ENCODE results near the gene MDM2. TPM values are rescaled to one million over a fixed set of nuclear protein-coding genes. Genes with fewer than 3 reads are reported as not detected.

MDM2 gene
- total RNA-seq, 4 donors from 2014 or later: 46.5 to 87.1 (median 67.9) TPM

DNA sequence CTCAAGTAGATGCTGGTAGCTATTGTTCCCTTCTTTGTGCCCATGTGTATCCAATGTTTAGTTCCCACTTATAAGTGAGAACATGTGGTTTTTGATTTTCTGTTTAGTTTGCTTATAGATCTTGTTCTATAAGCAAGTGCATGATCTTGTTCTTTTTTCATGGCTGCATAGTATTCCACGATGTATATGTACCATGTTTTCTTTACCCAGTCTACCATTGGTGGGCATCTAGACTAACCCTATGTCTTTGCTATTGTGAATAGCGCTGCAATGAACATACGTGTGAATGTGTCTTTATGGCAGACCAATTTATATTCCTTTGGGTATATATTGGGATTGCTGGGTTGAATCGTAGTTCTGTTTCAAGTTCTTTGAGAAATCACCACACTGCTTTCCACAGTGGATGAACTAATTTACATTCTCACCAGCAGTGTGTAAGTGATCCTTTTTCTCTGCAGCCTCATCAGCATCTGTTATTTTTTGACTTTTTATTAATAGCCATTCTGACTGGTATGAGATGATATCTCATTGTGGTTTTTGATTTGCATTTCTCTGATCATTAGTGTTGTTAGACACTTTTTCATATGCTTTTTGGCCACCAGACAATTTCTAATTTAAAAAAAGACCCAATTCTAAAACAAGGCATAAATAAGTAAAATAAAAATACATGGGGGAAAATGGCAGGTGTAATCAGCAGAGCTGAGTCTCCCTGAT, 74.4 kb downstream of the MDM2 start:
- DNase-seq: no peak
- peaks cover 0 to 4% (median 0%) of the 10 kb centered on the region in 3 donors for H3K4me1 ChIP-seq
- 94 to 99% methylated on average over 4 of the region's 4 CpGs for WGBS, 2 donors
- H3K4me3 ChIP-seq: no peak overlapping the region
- intact Hi-C loops (cut with DNase I): no loop called here
- TF ChIP-seq, protein P1, sequence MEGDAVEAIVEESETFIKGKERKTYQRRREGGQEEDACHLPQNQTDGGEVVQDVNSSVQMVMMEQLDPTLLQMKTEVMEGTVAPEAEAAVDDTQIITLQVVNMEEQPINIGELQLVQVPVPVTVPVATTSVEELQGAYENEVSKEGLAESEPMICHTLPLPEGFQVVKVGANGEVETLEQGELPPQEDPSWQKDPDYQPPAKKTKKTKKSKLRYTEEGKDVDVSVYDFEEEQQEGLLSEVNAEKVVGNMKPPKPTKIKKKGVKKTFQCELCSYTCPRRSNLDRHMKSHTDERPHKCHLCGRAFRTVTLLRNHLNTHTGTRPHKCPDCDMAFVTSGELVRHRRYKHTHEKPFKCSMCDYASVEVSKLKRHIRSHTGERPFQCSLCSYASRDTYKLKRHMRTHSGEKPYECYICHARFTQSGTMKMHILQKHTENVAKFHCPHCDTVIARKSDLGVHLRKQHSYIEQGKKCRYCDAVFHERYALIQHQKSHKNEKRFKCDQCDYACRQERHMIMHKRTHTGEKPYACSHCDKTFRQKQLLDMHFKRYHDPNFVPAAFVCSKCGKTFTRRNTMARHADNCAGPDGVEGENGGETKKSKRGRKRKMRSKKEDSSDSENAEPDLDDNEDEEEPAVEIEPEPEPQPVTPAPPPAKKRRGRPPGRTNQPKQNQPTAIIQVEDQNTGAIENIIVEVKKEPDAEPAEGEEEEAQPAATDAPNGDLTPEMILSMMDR (IDR thresholded peaks at IDR 0.05): no peak
- no peak for TF ChIP-seq POLR2A (IDR thresholded peaks at IDR 0.05)
- no peak overlapping the region for H3K27ac ChIP-seq
- no peaks in the 10 kb centered on the region for H3K27me3 ChIP-seq
- peaks cover 0 to 8% (median 0%) of the 10 kb centered on the region in 3 donors for H3K9me3 ChIP-seq
- no peaks in the 10 kb centered on the region for H3K36me3 ChIP-seq

DNA sequence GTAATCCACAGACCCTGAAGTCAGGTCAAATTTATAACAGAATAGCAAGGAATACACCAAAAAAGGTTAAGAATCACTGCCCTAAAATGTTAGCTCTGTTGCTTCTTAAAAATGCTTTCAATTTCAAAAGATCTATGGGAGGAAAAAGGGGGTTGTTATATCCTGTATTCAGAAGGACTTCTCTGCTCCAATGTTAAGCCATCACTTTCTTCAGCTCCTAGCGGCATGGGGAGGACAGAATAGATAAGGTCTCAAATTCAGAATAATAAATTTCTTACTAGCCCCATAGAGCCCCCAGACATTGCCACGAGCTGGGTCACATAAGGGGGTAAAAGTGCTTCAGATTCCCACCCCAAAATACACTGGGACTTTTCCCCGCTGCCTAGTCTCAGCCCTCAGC, 75.2 kb downstream of the MDM2 start:
- Histone ChIP-seq H3K36me3 (no peaks in the 10 kb centered on the region), H3K9me3 (peaks cover 0 to 8% (median 0%) of the 10 kb centered on the region in 3 donors), H3K27ac (no peak overlapping the region), H3K27me3 (no peaks in the 10 kb centered on the region), H3K4me3 (no peak overlapping the region), H3K4me1 (peaks cover 0 to 4% (median 0%) of the 10 kb centered on the region in 3 donors)
- DNase-seq: no peak
- TF ChIP-seq, protein P1 (IDR thresholded peaks at IDR 0.05): no peak
- no peak for TF ChIP-seq POLR2A (IDR thresholded peaks at IDR 0.05)
- intact Hi-C loops (cut with DNase I): no loop called here
- WGBS, 2 donors: 82 to 92% methylated on average over 3 of the region's 3 CpGs

DNA sequence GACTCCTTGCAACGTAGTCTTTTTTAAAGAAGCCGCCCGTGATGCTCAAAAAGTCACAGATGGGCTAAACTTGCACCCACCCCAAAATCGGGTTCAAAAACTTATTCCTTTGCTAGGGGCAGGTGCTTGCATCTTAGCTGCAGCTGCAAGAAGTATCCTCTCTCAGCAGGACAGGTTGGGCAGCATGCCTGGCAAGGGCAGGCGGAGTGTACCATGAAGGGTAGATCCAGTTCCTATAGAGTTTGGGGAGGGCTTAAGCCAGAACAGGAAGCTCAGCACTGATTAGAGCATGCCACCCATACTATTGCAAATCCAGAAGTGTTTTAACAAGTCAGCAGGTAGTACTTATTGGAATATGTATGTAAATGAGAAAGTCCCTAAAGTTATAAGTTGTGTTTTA, 76.3 kb downstream of the MDM2 start:
- Histone ChIP-seq H3K4me1 (peaks cover 0 to 4% (median 0%) of the 10 kb centered on the region in 3 donors), H3K9me3 (no peaks in the 10 kb centered on the region), H3K36me3 (no peaks in the 10 kb centered on the region), H3K4me3 (no peak overlapping the region), H3K27me3 (no peaks in the 10 kb centered on the region), H3K27ac (no peak overlapping the region)
- intact Hi-C loops (cut with DNase I): no loop called here
- WGBS, 2 donors: 81 to 86% methylated on average over 5 of the region's 5 CpGs
- no peak for DNase-seq
- no peak for TF ChIP-seq POLR2A (IDR thresholded peaks at IDR 0.05)
- TF ChIP-seq, protein P1 (IDR thresholded peaks at IDR 0.05): no peak

DNA sequence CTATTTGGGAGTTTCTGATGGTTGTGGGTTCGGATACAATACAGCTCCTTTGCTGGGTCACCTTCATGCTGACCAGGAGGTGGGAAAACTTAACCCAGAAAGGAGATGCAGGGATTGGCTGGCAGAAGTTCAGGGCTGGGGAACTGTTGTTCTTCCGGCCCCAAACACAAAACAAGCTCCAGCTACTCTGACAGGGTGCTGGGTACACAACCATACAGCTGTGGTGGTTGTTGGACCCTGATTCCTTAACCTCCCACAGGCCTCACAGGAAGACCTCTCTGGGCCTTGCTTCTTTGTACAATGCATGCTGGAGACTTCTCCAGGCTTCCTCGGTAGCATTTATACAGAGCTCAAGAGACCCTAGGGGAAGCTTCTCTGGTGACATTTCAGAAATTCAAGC, 77.4 kb downstream of the MDM2 start:
- DNase-seq: no peak
- H3K36me3 ChIP-seq: no peaks in the 10 kb centered on the region
- WGBS, 2 donors: 81 to 91% methylated on average over 2 to 3 of the region's 3 CpGs
- intact Hi-C loops (cut with DNase I): no loop called here
- H3K4me3 ChIP-seq: no peak overlapping the region
- peaks cover 0 to 4% (median 0%) of the 10 kb centered on the region in 3 donors for H3K4me1 ChIP-seq
- no peak for TF ChIP-seq POLR2A (IDR thresholded peaks at IDR 0.05)
- TF ChIP-seq, protein P1 (IDR thresholded peaks at IDR 0.05): no peak
- H3K27me3 ChIP-seq: no peaks in the 10 kb centered on the region
- H3K9me3 ChIP-seq: no peaks in the 10 kb centered on the region
- no peak overlapping the region for H3K27ac ChIP-seq

DNA sequence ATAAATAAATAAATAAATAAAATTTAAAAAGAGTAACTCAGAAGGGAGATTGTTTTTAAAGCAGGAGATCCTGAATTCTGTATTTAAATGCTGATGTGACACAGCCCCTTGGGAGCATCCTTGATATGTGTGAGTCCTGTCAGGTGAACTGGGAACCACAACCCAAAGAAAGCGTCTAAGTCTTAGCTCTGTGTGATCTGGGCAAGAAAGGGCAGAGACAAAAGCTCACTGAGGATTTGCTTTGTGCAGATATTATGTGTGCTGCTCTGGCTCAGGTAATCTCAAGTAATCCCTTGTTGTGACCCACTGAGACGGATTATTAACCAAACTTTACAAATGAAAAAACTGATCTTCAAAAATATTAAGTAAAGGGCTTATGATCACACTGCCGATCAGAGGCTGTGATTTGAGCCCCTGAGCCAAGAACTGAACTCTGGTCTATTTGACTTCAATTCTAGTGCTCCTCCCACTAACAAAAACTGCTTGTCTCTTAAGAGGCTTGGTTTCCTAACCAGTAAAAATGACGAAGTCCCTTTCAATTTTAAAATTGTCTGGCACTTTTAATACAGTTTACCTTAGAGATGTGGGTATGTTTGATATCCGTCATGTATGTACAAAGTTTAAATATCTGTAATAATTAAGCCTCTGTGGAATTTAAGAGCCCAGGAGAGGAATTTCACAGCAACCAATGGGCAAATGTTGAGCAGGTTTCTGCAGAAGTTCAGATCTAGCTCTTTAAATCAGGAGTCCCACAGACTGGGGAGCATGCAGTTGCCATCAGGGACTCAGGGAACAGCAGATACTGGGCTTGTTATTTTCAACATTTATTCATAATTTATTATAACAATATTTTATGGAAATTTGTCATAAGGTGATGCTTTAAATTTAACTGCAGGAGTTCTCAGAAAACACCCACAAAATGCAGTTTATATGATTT, 78.9 kb downstream of the MDM2 start:
- no peak overlapping the region for H3K27ac ChIP-seq
- intact Hi-C loops (cut with DNase I): no loop called here
- 73 to 82% methylated on average over 5 of the region's 5 CpGs for WGBS, 2 donors

More for the DNA sequence above, 78.9 kb downstream of the MDM2 start:
- DNase-seq: no peak
- no peaks in the 10 kb centered on the region for H3K9me3 ChIP-seq
- H3K27me3 ChIP-seq: no peaks in the 10 kb centered on the region
- no peaks in the 10 kb centered on the region for H3K36me3 ChIP-seq
- H3K4me1 ChIP-seq: peaks cover 0 to 4% (median 0%) of the 10 kb centered on the region in 3 donors
- no peak overlapping the region for H3K4me3 ChIP-seq
- TF ChIP-seq, protein P1 (IDR thresholded peaks at IDR 0.05): no peak
- TF ChIP-seq POLR2A (IDR thresholded peaks at IDR 0.05): no peak

Data from esophagus squamous epithelium (tissue), 5 donors.